ENCODE data around the gene PVALB. TPM values are rescaled to one million over a fixed set of nuclear protein-coding genes. Genes with fewer than 3 reads are reported as not detected.

Gene PVALB
- total RNA-seq, 3 donors from 2014 or later = 1.8 TPM; not detected in 2

- no peak for DNase-seq (ENCODE audit: low spot score in 2 of 2)
- Histone ChIP-seq H3K36me3 (no peaks in the 10 kb centered on the region), H3K27me3 (peaks cover 0 to 18% of the 10 kb centered on the region in 2 donors), H3K4me1 (no peaks in the 10 kb centered on the region), H3K9me3 (no peaks in the 10 kb centered on the region), H3K27ac (no peak overlapping the region), H3K4me3 (no peak overlapping the region)
- intact Hi-C loops (cut with DNase I; ENCODE audit: low total_unique reads) = no loop called here
- TF ChIP-seq POLR2AphosphoS5 (IDR thresholded peaks at IDR 0.05) = no peak
- no peak for TF ChIP-seq CTCF (IDR thresholded peaks at IDR 0.05)
- TF ChIP-seq POLR2A (IDR thresholded peaks at IDR 0.05) = no peak
Measured at GRCh38 chr22:36808721-36809344, 8.0 kb downstream of the PVALB start.

- intact Hi-C loops (cut with DNase I; ENCODE audit: low total_unique reads) = no loop called here
- Histone ChIP-seq H3K27ac (no peak overlapping the region), H3K36me3 (no peaks in the 10 kb centered on the region), H3K4me3 (no peak overlapping the region), H3K9me3 (no peaks in the 10 kb centered on the region), H3K4me1 (no peaks in the 10 kb centered on the region), H3K27me3 (peaks cover 0 to 18% of the 10 kb centered on the region in 2 donors)
- TF ChIP-seq POLR2AphosphoS5 (IDR thresholded peaks at IDR 0.05) = no peak
- TF ChIP-seq POLR2A (IDR thresholded peaks at IDR 0.05) = no peak
- no peak for TF ChIP-seq CTCF (IDR thresholded peaks at IDR 0.05)
- no peak for DNase-seq (ENCODE audit: low spot score in 2 of 2)
Measured at GRCh38 chr22:36807627-36808026, 9.2 kb downstream of the PVALB start.

GRCh38 chr22:36806835-36807234 lies 10.0 kb downstream of the PVALB start:
- intact Hi-C loops (cut with DNase I; ENCODE audit: low total_unique reads) = no loop called here
- DNase-seq (ENCODE audit: low spot score in 2 of 2) = no peak
- H3K9me3 ChIP-seq = no peaks in the 10 kb centered on the region
- no peak overlapping the region for H3K27ac ChIP-seq
- no peaks in the 10 kb centered on the region for H3K36me3 ChIP-seq
- no peak for TF ChIP-seq POLR2A (IDR thresholded peaks at IDR 0.05)
- TF ChIP-seq POLR2AphosphoS5 (IDR thresholded peaks at IDR 0.05) = no peak
- no peak for TF ChIP-seq CTCF (IDR thresholded peaks at IDR 0.05)
- peaks cover 0 to 18% of the 10 kb centered on the region in 2 donors for H3K27me3 ChIP-seq
- H3K4me1 ChIP-seq = no peaks in the 10 kb centered on the region
- H3K4me3 ChIP-seq = no peak overlapping the region

- no peak overlapping the region for H3K4me3 ChIP-seq
- TF ChIP-seq CTCF (IDR thresholded peaks at IDR 0.05) (no peak), POLR2AphosphoS5 (IDR thresholded peaks at IDR 0.05) (no peak), POLR2A (IDR thresholded peaks at IDR 0.05) (no peak)
- no peak for DNase-seq (ENCODE audit: low spot score in 2 of 2)
- intact Hi-C loops (cut with DNase I; ENCODE audit: low total_unique reads) = no loop called here
- no peaks in the 10 kb centered on the region for H3K36me3 ChIP-seq
- no peaks in the 10 kb centered on the region for H3K9me3 ChIP-seq
- H3K27ac ChIP-seq = no peak overlapping the region
- no peaks in the 10 kb centered on the region for H3K4me1 ChIP-seq
- peaks cover 0 to 18% of the 10 kb centered on the region in 2 donors for H3K27me3 ChIP-seq
Measured at GRCh38 chr22:36803358-36803757, 13.5 kb downstream of the PVALB start.

GRCh38 chr22:36798674-36799066 lies 18.2 kb downstream of the PVALB start:
- intact Hi-C loops (cut with DNase I; ENCODE audit: low total_unique reads) = loop anchor here (10.0 kb wide), 1 partner anchor 186 kb away; no protein-coding TSS in a partner anchor
- H3K4me3 ChIP-seq = no peak overlapping the region
- no peaks in the 10 kb centered on the region for H3K36me3 ChIP-seq
- DNase-seq (ENCODE audit: low spot score in 2 of 2) = no peak
- no peaks in the 10 kb centered on the region for H3K27me3 ChIP-seq
- no peaks in the 10 kb centered on the region for H3K4me1 ChIP-seq
- TF ChIP-seq POLR2A (IDR thresholded peaks at IDR 0.05) = no peak
- TF ChIP-seq POLR2AphosphoS5 (IDR thresholded peaks at IDR 0.05) = no peak
- no peak for TF ChIP-seq CTCF (IDR thresholded peaks at IDR 0.05)
- no peak overlapping the region for H3K27ac ChIP-seq
- no peaks in the 10 kb centered on the region for H3K9me3 ChIP-seq
